ENCODE measurements around the gene SYN1.
"Not testable (repeated sequence)": the region's sequence is repeated elsewhere in the genome, so short reads cannot be mapped to it uniquely, and the experiment has no call there.

The SYN1 gene

GRCh38 chrX:47608130-47608810 is 11.4 kb downstream of the SYN1 start:
- no peak overlapping the region for H2AK5ac ChIP-seq (ENCODE audit: low read length)
- no peaks in the 10 kb centered on the region for H3K79me2 ChIP-seq (ENCODE audit: control insufficient read depth, insufficient read depth, low read length, poor library complexity)
- no peaks in the 10 kb centered on the region for H3K36me3 ChIP-seq (ENCODE audit: control insufficient read depth in 1 of 2, insufficient read depth in 2 of 2, low read length in 2 of 2)
- DNase-seq: no peak
- H3K79me1 ChIP-seq (ENCODE audit: low read length): peaks cover 2% of the 10 kb centered on the region
- H4K12ac ChIP-seq (ENCODE audit: low read depth, low read length): no peak overlapping the region
- H3K4me1 ChIP-seq (ENCODE audit: control insufficient read depth in 1 of 2, insufficient read depth in 2 of 2, low read length in 2 of 2): peaks cover 6 to 7% of the 10 kb centered on the region in 2 experiments
- H3K4me2 ChIP-seq (ENCODE audit: low read length): no peak overlapping the region
- no peak overlapping the region for H2BK120ac ChIP-seq (ENCODE audit: insufficient read depth, low read length, poor library complexity)
- no peak overlapping the region for H3K4me3 ChIP-seq (ENCODE audit: low read depth, low read length)
- H3K14ac ChIP-seq (ENCODE audit: low read length): no peak overlapping the region
- no peak overlapping the region for H2AFZ ChIP-seq (ENCODE audit: insufficient read depth, low read length, poor library complexity)
- no peaks in the 10 kb centered on the region for H3K27me3 ChIP-seq (ENCODE audit: insufficient read depth, low read length)
- no CpG with 5 or more reads among the region's 9 CpGs for WGBS (ENCODE audit: extremely low coverage, insufficient coverage, insufficient read length)
- no peak overlapping the region for H3K18ac ChIP-seq (ENCODE audit: low read length)
- no peaks in the 10 kb centered on the region for H3K9me3 ChIP-seq (ENCODE audit: insufficient read depth, low read depth, low read length)
- no peak overlapping the region for H3K9ac ChIP-seq (ENCODE audit: low read length)
- H2BK5ac ChIP-seq (ENCODE audit: low read depth, low read length, poor library complexity): no peak overlapping the region
- H4K91ac ChIP-seq (ENCODE audit: low read depth, low read length): no peak overlapping the region
- H2BK12ac ChIP-seq (ENCODE audit: low read length): no peak overlapping the region
- no peak overlapping the region for H3K23ac ChIP-seq (ENCODE audit: low read length)
- no peak overlapping the region for H4K8ac ChIP-seq (ENCODE audit: low read depth, low read length)
- H3K4ac ChIP-seq (ENCODE audit: low read depth, low read length): no peak overlapping the region
- H3K27ac ChIP-seq (ENCODE audit: low read depth, low read length): no peak overlapping the region

- H3K79me1 ChIP-seq (ENCODE audit: low read length): peaks cover 2% of the 10 kb centered on the region
- no peak overlapping the region for H3K14ac ChIP-seq (ENCODE audit: low read length)
These were observed 12.6 kb downstream of the SYN1 start for GRCh38 chrX:47607091-47607490.

GRCh38 chrX:47605024-47605423 is 14.6 kb downstream of the SYN1 start:
- H3K27ac ChIP-seq (ENCODE audit: low read depth, low read length): no peak overlapping the region
- H2BK12ac ChIP-seq (ENCODE audit: low read length): no peak overlapping the region
- H3K4ac ChIP-seq (ENCODE audit: low read depth, low read length): no peak overlapping the region
- H3K4me3 ChIP-seq (ENCODE audit: low read depth, low read length): no peak overlapping the region
- no peaks in the 10 kb centered on the region for H3K36me3 ChIP-seq (ENCODE audit: control insufficient read depth in 1 of 2, insufficient read depth in 2 of 2, low read length in 2 of 2)
- H3K79me2 ChIP-seq (ENCODE audit: control insufficient read depth, insufficient read depth, low read length, poor library complexity): no peaks in the 10 kb centered on the region
- no peaks in the 10 kb centered on the region for H3K27me3 ChIP-seq (ENCODE audit: insufficient read depth, low read length)
- no peak overlapping the region for H2AK5ac ChIP-seq (ENCODE audit: low read length)
- peaks cover 6 to 7% of the 10 kb centered on the region in 2 experiments for H3K4me1 ChIP-seq (ENCODE audit: control insufficient read depth in 1 of 2, insufficient read depth in 2 of 2, low read length in 2 of 2)
- no peak for DNase-seq
- H3K4me2 ChIP-seq (ENCODE audit: low read length): no peak overlapping the region
- H3K23ac ChIP-seq (ENCODE audit: low read length): no peak overlapping the region
- H4K91ac ChIP-seq (ENCODE audit: low read depth, low read length): no peak overlapping the region
- H3K14ac ChIP-seq (ENCODE audit: low read length): no peak overlapping the region
- H2BK120ac ChIP-seq (ENCODE audit: insufficient read depth, low read length, poor library complexity): no peak overlapping the region
- no peak overlapping the region for H2BK5ac ChIP-seq (ENCODE audit: low read depth, low read length, poor library complexity)
- no peak overlapping the region for H3K18ac ChIP-seq (ENCODE audit: low read length)
- no peak overlapping the region for H4K8ac ChIP-seq (ENCODE audit: low read depth, low read length)
- no peaks in the 10 kb centered on the region for H3K9me3 ChIP-seq (ENCODE audit: insufficient read depth, low read depth, low read length)
- peaks cover 2% of the 10 kb centered on the region for H3K79me1 ChIP-seq (ENCODE audit: low read length)
- no peak overlapping the region for H3K9ac ChIP-seq (ENCODE audit: low read length)
- no CpG with 5 or more reads among the region's 9 CpGs for WGBS (ENCODE audit: extremely low coverage, insufficient coverage, insufficient read length)
- no peak overlapping the region for H4K12ac ChIP-seq (ENCODE audit: low read depth, low read length)
- H2AFZ ChIP-seq (ENCODE audit: insufficient read depth, low read length, poor library complexity): no peak overlapping the region

More at GRCh38 chrX:47607091-47607490, 12.6 kb downstream of the SYN1 start:
- no peaks in the 10 kb centered on the region for H3K27me3 ChIP-seq (ENCODE audit: insufficient read depth, low read length)
- H2BK5ac ChIP-seq (ENCODE audit: low read depth, low read length, poor library complexity): no peak overlapping the region
- no peak overlapping the region for H2AK5ac ChIP-seq (ENCODE audit: low read length)
- H4K8ac ChIP-seq (ENCODE audit: low read depth, low read length): no peak overlapping the region
- H3K9me3 ChIP-seq (ENCODE audit: insufficient read depth, low read depth, low read length): no peaks in the 10 kb centered on the region
- H3K4me2 ChIP-seq (ENCODE audit: low read length): no peak overlapping the region
- no peak overlapping the region for H3K18ac ChIP-seq (ENCODE audit: low read length)
- no peaks in the 10 kb centered on the region for H3K36me3 ChIP-seq (ENCODE audit: control insufficient read depth in 1 of 2, insufficient read depth in 2 of 2, low read length in 2 of 2)
- H2BK12ac ChIP-seq (ENCODE audit: low read length): no peak overlapping the region
- no peak overlapping the region for H3K27ac ChIP-seq (ENCODE audit: low read depth, low read length)
- no peak overlapping the region for H2BK120ac ChIP-seq (ENCODE audit: insufficient read depth, low read length, poor library complexity)
- H3K4me1 ChIP-seq (ENCODE audit: control insufficient read depth in 1 of 2, insufficient read depth in 2 of 2, low read length in 2 of 2): peaks cover 6 to 7% of the 10 kb centered on the region in 2 experiments
- no peaks in the 10 kb centered on the region for H3K79me2 ChIP-seq (ENCODE audit: control insufficient read depth, insufficient read depth, low read length, poor library complexity)
- H4K12ac ChIP-seq (ENCODE audit: low read depth, low read length): no peak overlapping the region
- H3K9ac ChIP-seq (ENCODE audit: low read length): no peak overlapping the region
- H3K4ac ChIP-seq (ENCODE audit: low read depth, low read length): no peak overlapping the region
- no peak overlapping the region for H4K91ac ChIP-seq (ENCODE audit: low read depth, low read length)
- no peak overlapping the region for H3K4me3 ChIP-seq (ENCODE audit: low read depth, low read length)
- no peak overlapping the region for H2AFZ ChIP-seq (ENCODE audit: insufficient read depth, low read length, poor library complexity)
- no peak overlapping the region for H3K23ac ChIP-seq (ENCODE audit: low read length)
- no peak for DNase-seq

- DNase-seq; H3K79me1 ChIP-seq (ENCODE audit: low read length); H3K23ac ChIP-seq (ENCODE audit: low read length); H3K14ac ChIP-seq (ENCODE audit: low read length); H2BK5ac ChIP-seq (ENCODE audit: low read depth, low read length, poor library complexity); H3K36me3 ChIP-seq (ENCODE audit: control insufficient read depth in 1 of 2, insufficient read depth in 2 of 2, low read length in 2 of 2); H4K91ac ChIP-seq (ENCODE audit: low read depth, low read length); H3K18ac ChIP-seq (ENCODE audit: low read length); H3K9me3 ChIP-seq (ENCODE audit: insufficient read depth, low read depth, low read length); H3K27me3 ChIP-seq (ENCODE audit: insufficient read depth, low read length); H4K8ac ChIP-seq (ENCODE audit: low read depth, low read length); H2BK120ac ChIP-seq (ENCODE audit: insufficient read depth, low read length, poor library complexity); H3K9ac ChIP-seq (ENCODE audit: low read length); H2AK5ac ChIP-seq (ENCODE audit: low read length); H3K4me2 ChIP-seq (ENCODE audit: low read length); H2AFZ ChIP-seq (ENCODE audit: insufficient read depth, low read length, poor library complexity); H3K4ac ChIP-seq (ENCODE audit: low read depth, low read length); H3K27ac ChIP-seq (ENCODE audit: low read depth, low read length); H4K12ac ChIP-seq (ENCODE audit: low read depth, low read length); H3K79me2 ChIP-seq (ENCODE audit: control insufficient read depth, insufficient read depth, low read length, poor library complexity); H3K4me1 ChIP-seq (ENCODE audit: control insufficient read depth in 1 of 2, insufficient read depth in 2 of 2, low read length in 2 of 2); H3K4me3 ChIP-seq (ENCODE audit: low read depth, low read length); H2BK12ac ChIP-seq (ENCODE audit: low read length): not testable (repeated sequence)
- WGBS (ENCODE audit: extremely low coverage, insufficient coverage, insufficient read length): no CpG with 5 or more reads among the region's 4 CpGs
These were observed 16.5 kb downstream of the SYN1 start for GRCh38 chrX:47603125-47603524.
